GM19397 (cell line): Measurements from ENCODE around the gene ATAD1.

ENCODE experiments used
- ATAC-seq: cut with Tn5 transposase; IDR thresholded peaks from one replicate; pipeline ENCODE4 v1.9.1; 2021; ENCODE audit warnings: mild to moderate bottlenecking, moderate library complexity; ENCODE audit not compliant: unreplicated experiment

The ATAD1 gene

GRCh38 chr10:87722716-87723115 lies 95.3 kb downstream of the ATAD1 start:
- no peak for ATAC-seq

DNA sequence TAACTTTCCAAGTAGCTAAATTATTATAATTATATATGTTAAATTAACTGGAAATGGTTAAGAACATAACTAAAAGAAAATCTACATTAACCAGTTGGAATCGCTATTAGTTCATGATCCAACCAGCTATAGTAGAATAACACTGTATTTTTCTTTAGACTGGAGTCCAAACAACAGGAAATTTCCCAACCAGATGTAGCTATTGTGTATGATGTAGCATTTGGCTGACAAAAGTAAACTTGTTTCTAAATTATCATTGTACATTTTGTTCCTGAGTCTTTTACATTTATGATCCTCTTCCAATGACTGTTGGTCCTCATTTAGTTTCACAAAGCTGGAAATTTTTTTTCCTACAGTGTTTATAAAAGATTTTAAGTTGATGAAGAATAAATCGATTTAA lies 96.2 kb downstream of the ATAD1 start:
- ATAC-seq: no peak

GRCh38 chr10:87720665-87721064 lies 97.4 kb downstream of the ATAD1 start:
- no peak for ATAC-seq

- no peak for ATAC-seq
Observed at GRCh38 chr10:87716348-87716670, 101.7 kb downstream of the ATAD1 start.

DNA sequence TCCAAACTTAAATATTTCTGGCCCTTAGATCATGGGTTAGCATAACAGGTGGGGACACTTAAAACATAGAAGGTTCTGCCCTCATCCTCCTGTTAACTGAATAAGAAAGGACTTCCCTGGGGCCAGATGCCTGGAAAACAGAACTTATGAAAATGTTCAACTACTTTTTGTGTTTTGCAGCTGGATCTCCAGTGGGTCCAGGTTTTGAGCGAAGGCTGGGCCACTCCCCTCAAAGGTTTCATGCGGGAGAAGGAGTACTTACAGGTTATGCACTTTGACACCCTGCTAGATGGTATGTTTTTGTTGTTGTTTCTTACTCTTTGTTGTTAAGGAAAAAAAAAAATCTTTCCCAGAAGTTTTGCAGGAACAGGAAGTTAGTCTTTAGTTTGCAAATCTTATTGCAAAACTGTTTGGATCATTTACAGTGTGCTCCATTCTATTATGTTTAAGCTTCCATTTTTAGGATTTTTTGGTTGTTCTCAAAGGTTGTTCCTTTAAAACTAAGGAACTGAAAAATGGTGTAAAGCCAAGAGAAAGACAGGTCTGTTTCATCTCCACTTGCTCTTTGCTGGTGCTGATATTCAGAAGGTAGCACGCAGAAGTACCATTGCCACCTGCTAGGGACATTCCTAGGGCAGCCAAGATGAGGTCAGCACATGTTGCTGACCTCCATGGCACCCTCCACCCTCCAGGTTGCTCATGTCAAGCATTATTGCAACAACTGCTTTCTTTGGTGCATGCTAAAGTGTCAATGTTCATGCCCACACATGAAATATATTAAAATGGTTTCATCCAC lies 102.3 kb downstream of the ATAD1 start:
- no peak for ATAC-seq

DNA sequence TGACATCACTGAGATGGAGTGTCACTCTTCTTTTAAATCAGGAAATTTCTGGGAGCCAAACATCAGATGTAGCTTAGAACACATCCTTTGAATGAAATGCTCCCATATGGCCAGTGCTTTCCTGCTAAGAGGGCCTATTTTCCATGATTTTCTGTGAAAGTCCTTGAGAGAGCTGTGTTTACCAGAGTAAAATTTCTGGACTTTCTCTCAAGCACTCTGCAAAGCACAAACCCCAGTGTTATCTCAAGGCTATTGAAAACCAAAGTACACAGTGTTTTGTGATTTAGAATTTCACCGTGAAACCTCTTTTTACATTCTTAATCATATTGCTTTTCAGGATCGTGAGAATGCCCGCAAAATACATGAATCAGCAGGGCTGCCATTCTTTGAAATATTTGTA lies 104.3 kb downstream of the ATAD1 start:
- no peak for ATAC-seq

DNA sequence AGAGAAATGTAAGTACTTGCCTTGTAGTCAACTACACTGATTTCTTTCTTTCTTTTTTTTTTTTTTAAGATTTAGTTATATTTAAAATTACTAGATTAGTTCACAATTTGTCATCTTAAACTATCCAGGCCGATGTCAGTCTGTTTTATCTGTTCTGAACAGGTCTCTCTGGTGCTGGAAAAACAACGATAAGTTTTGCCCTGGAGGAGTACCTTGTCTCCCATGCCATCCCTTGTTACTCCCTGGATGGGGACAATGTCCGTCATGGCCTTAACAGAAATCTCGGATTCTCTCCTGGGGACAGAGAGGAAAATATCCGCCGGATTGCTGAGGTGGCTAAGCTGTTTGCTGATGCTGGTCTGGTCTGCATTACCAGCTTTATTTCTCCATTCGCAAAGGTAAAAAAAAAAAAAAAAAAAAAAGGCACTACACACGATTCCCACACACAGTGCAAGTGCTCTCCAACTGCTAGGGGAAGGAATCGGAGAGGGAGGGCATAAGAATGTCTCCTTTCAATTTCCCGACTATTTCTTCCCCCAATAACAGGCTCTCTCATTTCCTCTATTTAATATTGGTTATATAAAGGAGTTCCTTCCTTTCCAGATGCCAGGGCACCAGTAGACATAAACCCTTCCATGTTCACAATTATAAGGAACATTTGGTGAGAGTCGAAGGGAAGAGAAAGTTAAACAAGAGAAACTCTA lies 105.0 kb downstream of the ATAD1 start:
- ATAC-seq: no peak

DNA sequence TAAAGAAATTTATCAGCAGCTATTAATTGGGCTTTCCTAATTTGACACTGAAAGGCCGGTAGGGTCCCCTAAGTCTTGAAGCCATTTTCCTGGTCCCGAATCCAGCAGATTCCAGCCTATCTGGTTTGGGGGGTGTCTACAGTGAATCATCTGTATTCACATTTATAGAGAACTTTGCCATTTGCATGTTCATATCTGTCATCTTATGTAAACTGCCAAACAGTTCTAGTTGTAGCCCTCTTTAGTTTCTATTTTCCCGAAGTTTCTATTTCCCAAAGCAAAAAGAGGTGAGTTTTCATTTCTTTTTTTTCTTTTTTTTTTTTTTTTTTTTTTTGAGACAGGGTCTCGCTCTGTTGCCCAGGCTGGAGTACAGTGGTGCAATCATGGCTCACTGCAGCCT lies 110.8 kb downstream of the ATAD1 start:
- no peak for ATAC-seq

DNA sequence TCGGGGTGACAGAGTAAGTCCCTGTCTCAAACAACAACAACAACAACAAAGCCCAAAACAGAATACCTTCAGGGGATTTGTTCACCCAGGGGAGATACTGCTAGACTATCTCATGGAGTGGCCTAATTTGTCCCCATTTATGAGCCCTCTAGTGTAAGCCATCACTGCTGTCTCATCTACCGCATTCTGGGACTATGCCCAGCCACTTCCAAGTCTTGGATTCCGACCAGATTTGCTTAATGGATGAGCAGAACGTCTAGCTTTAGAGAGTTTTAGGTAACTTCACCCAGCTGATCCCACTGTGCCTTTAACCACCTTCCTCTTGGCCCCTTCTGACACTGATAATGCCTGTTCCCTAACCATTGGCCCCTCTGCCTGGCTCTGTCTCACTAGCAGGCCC lies 111.3 kb downstream of the ATAD1 start:
- ATAC-seq: no peak

DNA sequence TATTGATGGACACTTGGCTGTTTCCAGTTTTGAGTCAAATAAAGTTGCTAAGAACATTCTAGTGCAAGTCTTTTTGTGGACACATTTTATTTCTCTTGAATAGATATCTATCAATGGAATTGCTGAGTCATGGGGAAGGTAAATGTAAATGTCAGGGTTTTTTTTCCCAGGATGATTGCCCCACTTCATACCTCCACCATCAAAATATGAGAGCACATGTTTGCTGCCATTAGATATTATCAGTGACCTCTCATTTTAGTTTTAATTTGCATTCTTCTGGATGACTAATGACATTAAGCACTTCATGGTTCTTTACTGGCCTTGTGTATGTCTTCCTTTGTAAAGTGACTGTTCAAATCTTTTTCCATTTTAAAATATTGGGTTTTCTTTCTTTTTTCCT lies 112.7 kb downstream of the ATAD1 start:
- ATAC-seq: no peak

DNA sequence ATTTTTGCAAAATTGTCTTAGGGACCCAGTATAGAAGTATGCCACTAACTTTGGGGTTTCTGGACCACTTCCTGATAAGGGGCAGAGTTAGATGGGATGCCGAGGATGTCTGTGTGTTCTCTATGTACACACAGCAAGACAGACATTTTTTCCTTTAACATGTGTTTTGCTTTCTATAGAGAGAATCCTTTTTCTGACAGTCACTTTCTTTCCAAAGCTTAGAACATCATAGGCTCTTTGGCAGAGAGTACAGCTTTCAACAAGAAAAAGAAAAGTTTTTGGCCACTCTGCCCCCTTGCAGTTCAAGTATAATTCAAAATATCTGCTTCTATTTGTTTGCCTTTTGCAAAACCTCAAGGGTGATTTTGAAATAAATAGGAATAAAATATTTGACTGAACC lies 114.3 kb downstream of the ATAD1 start:
- no peak for ATAC-seq

DNA sequence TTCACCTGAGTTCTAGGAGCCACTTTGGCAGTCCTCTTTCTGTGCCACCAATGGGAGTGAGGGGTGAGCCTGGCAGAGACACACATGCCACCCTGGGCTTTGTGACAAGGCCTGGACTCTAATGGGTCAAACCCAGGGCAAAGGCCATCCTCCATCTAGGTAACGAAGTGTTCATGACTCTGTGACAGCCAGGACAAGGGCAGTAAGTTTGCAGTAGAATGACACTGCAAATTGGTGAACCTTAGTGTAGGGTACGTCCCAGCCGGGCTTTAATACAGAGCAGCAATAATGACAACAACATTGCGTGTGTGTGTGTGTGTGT lies 115.1 kb downstream of the ATAD1 start:
- ATAC-seq: no peak

GRCh38 chr10:87702260-87702972 lies 115.6 kb downstream of the ATAD1 start:
- no peak for ATAC-seq
